Colon (tissue), 2 donors: ENCODE measurements around the gene CERS6.

Experiments
- FAIRE-seq: peaks from 2 replicates; lab custom pipeline; 2012; peaks lifted over from hg19 to GRCh38; lab: Jason Lieb, UNC
- donor health status: control.
- donor health status: control.

CERS6 gene

DNA sequence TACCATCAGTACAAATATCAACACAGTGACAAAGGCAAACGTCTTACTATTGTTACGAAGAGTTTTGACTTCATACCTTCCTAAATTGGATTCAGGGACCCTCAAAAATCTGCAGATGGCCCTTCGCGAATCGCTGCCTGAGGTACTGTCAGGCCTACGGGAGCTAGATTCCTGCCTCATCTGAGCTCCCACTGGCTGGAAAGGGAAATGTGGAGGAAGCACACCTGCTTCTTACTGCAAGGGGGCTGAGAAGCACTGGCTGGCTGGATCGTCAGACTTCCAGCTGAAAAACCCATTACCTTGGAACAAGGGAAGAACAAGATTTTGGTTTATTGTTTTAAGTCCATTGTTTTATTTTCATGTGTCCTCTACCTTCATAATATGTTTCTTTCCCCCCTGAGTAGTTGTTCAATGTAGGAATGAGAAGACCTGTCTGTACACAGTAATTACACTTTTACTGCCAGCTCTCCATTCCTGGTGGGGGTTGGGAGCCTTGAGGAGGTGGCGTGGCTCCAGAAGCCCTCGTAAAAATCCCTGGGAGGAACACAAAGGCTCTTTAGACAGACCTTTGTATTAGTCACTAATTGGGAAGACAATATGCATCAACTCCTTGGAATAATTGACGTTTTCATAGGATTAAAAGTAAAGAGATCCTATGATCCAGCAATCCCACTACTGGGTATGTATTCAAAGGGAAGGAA is 222.2 kb downstream of the CERS6 start:
- FAIRE-seq = no peak

DNA sequence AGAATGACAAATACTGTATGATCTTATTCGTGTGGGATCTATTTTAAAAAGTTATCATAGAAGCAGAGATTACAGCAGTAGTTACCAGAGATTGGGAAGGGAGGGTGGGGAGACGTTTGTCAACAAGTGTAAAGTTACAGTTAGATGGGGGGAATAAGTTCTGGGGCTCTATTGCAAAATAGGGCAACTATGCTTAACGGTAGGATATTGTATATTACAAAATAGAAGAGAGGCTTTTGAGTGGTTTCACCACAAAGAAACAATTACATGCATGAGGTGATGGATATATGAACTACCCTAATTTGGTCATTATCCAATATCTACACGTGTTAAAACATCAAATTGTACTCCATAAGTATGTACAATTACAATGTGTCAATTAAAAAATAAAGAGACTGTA is 223.0 kb downstream of the CERS6 start:
- FAIRE-seq = no peak

DNA sequence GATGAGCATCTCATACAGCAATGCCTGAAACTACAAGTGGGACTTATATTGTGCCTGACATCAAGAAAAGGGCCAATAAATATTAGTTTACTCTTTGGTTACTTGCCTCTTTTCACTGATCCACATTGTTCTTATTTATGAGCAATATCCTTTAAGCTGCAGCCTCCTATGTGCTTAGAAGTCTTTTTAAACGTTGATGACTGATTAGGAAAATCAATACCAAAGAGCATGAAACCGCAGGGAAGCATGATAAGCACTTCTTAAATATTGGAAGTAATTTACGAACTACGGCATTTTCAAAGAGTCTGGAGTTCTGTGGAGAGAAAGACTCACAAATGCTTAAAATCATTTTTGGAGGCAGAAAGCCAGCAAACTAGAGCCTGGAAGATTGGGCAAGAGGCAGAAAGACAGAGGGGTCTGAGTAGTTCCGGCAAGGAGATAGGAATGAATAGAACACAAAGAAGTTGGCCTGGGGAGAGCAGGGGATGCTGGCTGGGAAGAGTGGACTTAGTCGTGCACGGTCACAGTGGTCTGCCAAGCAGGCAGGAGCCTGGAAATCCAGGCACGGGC is 223.8 kb downstream of the CERS6 start:
- no peak for FAIRE-seq

DNA sequence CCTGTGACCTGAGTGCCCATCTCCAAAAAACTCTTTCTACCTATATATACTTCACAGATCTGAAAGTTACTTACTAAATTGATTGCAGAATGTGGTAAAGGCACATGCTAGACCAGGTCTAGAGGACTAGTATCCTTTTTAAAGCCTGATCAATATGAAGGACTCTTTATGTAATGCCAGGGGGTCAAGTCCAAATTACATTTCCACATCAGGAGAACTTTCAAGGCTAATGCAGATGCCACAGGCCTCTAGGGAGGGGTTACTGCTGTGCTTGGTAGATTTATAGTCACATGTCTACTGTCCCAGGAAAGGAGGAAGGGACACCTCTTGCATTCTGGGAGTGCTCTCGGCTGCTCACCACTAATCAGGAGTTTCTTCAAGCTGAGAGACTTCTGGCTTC is 227.9 kb downstream of the CERS6 start:
- FAIRE-seq = no peak

DNA sequence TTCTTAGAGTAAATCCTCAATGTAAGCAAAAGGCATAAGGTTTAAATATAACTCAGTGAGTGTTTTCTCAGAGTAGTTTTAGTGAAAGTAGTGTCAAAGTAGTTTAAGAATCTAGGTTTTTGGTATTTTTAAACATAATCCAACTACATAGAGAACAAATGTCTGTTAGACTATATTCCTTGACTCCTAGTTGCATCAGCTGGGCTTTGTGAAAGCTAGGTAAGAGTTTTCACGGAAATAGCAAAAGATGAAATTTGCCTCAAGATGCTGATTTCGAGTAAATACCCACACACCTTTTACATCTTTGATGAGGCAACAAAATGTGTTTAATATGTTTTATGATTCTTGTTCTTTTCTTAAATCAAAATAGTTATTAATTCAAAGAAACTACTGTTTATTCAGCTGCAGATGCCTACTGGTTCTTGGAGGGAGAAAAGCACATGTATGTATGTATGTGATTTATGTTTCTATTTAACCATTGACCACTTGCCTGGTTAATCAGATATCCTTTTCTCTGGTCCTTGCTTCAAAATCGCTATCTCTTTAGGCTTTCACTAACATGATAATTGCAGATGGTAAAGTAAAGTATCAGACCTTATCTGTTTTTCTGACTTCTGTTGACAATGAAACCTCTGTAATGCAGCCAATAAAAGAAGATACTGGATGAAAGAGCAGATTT is 229.0 kb downstream of the CERS6 start:
- FAIRE-seq = no peak

DNA sequence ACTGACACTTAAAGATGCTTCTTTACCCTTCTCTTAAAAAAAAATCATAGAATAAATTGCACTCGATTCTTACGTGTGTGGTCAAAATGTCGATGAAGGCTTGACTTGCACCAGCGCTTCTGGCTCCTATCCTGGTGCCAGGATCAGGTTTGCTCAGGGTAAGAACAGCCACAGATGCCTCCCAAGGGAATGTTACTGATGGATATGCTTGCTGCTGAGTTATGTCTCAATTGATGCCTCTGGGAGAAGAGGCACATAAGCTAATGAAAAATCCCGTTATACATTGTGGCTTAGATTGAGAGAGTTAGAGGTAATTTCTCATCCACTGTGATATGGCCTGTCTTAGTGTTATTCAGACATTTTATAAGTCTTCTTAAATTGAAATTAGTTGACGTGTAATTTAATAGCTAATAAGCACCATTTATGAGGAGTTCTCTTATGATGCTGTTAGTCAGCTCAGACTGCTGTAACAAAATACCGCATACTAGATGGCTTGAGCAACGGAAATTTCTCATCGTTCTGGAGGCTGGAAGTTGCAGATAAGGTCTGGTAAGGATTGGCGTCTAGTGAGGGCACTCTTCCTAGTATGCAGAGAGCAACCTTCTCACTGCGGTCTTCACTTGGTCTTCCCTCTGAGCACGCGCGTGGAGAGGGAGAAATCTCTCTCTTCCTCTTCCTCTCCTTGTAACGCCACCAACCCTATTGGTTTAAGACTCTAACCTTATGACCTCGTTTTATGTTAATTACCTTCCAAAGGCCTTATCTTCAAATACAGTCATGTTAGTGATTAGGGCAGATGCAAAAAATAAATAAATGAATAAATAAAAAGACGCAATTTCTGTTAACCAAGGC is 229.8 kb downstream of the CERS6 start:
- FAIRE-seq = no peak

DNA sequence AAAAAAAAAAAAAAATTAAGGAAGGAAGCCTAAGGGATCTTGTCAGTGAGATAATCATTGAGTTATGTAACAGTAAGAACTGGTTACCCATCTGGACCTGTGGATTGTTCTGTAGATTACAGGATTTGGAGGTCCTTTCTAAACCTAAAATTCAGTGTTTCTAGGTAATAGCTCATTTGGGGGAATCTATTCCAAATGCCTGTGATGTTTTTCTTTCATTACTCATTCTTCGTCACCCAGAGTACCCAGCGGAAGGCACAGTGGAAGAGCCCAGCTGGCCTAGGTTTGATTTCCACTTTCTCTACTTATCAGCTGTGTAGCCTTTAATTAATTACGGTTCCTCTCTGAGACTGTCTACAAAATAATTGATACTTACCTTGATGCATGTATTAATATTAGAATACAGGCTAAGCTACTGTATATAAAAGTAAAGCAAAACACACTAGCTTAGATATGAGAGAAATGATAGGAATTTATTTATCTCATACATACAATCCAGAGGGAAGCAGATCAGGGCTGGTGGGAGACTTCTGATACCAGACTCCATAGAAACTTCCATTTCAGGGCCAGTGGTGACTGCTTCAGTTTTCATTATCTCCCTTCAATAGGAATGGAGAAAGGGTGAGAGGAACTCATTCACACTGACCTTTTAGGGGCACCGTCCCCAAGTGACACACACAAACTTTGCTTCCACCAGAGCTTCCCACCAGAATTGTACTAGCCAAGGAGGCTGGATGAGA is 230.6 kb downstream of the CERS6 start:
- FAIRE-seq = no peak

DNA sequence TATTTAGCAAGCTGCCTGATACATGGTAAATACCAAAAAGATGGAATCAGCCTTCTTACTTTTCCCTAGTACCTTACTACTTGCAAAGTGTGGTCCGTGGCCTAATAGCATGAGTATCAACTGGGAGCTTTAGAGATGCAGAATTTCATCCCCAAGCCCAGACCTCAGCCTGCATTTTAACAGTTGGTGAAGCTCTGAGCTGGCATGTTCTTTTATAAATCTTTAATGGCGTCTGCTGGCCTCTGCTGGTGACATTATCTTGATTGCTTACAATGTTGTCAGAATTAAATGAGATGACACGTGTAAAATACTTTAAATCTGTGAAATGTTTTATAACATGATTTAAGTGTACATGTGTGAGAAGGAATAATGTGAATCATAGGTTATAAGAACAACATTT is 231.2 kb downstream of the CERS6 start:
- no peak for FAIRE-seq

DNA sequence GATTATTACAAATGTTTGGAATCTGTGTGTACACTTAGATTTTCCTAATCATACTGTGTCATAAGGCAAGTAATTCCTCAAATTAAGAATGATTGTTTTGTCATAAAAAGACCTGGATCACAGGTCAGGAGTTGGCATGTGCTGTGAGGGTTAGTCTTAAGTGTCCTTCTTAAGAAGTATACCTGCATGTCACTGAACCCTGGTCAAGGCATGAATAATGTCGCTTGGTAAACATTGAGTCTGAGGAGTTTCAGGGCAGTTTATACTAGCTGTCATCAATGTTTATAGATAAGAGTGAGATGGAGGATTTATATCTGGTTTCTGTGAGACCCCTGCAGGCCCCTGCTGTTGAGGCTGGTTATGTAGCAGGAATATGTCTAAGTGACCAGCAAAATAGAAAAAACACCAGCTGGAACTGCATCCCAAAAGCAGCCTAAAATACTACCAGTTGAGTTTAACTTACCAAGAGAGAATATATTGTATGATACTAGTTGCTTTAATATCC is 234.4 kb downstream of the CERS6 start:
- no peak for FAIRE-seq

DNA sequence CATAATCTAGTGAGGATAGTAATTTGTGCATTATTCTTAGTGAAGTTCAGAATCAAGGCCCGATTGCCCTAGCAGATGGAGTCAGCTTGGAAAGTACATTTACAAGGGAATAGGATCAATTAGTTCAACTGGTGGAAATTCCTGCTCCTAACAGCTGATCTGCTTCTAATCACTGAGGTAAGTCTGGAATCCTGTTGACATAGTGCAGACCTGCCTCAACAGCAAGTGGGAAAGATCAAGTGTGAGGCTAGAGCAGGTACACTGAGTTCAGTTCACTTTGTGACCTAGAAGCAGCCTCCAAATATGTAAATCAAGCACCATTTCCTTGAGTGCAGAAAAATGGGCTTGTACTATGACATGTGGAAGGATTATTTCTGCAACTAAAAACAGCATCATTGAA is 235.1 kb downstream of the CERS6 start:
- FAIRE-seq = no peak

DNA sequence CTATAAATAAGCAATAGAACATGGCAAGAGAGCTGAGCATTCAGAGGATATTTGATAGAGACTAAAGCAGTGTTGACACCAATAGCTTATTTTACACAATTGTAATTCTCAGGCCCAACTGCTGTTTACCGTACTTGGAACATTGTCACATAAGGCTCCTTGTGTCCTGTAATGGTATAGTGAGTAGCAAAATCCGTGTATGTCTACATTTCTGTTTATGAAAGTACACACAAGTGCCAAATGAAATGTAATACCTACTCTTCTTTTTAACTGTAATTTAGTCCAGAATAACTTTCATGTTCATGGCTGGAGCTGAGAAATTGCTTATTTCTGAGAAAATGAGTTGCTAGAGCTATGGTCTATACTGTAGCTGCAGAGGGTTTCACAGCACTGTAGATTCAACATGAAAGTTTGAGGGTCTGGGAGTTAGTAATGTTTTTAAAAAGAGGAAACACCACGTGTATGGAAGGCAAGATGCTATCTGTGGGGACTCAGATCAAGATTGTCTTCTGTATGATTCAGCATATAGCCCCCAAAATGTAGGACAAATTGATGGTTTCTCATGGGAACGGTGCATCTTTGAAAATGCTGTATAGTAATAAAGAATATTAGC is 236.2 kb downstream of the CERS6 start:
- no peak for FAIRE-seq

DNA sequence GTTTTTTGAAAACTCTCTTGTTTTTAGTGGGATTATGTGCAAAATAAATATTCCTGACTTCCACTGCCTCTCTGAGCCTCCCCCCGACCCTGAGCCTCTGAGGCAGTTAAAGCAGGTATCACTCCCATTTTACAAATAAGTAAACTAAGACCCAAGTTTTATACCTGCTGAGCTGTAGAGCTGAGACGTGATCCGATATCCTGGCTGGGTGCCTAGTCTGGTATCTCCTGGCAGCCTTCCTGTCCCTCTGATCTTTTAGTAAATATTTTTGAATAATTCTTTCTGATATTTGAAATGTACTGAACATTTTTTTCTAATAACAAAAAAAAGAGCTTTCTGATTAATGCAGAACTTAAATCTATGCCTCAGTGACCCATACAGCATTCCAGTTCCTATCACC is 238.1 kb downstream of the CERS6 start:
- FAIRE-seq = no peak

DNA sequence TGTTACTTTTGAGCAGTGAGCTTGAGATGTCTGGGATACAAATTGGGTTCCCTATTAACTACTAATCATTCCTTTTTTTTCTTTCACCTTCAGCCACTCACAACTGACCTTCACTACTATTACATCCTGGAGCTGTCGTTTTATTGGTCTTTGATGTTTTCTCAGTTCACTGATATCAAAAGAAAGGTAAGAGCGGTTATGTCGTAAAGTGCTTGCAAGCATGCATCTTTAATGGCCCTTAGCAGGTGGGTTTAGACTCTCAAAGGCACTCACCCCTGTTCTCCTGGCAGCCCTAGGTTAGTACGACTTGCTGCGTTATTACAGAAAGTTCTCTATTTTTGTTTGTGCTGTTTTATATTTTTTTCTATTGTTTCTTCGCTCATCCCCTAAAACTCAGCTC is 238.8 kb downstream of the CERS6 start:
- no peak for FAIRE-seq

DNA sequence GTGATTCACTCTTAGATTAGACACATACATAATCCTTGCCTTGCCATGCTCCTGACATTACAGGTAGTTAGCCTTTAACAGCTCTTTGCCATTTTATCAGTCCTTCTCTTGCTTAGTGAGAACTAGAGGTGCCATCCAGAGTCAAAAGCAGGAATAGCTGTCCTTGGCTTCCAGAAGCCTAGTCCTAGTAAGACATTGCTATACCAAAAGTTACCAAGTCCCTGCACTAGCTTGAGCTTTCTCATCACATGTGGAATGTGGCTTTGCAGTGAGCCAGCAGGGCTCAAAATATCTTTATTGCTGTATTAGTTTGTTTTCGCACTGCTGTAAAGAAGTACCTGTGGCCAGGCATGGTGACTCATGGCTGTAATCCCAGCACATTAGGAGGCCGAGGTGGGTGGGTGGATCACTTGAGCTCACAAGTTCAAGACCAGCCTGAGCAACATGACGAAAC is 241.6 kb downstream of the CERS6 start:
- no peak for FAIRE-seq

DNA sequence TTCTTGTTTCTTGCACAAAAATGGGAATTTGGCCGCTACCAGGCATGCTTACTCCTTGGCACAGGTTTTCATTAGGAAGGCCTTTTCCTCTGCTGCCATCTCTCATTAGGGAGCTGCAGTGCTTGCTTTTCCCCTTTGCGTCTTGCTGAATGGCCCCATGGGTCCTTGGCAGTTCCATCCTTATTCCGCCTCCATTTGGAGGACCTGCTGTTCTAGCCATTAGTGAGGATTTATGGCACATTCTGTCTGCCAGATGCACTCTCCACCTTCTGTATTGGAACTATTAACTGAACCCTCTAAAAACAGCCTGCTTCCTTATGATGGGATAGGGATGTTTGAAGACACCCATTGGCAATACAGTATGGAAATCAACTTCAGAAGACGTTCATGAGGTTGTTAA is 242.9 kb downstream of the CERS6 start:
- no peak for FAIRE-seq

DNA sequence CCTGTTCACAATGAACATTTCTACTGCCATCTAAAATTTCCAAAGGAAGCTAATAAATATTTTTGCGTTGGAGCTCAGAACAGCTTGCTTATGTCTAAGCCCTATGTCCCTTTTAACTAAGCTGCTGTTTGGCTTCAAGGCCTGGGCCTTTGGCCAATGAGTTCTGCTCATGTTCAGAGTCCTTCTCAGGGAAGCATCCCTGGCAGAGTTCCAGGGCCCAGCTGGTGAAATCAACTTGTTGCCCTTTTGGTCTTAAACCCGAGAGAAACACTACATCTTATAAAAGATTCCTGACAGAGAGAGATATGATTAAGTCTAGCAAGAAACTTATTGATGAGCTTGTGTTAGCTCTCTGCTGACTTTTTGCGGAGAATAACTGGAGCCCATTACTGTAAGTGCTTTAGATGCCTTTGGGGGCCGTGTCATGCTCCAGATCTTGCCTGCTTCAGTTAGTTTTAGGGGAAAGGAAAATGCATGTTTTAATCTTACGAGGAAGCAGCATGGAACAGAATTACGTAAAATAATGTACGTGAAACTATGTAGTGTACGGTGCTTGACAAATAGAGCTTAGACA is 243.9 kb downstream of the CERS6 start:
- FAIRE-seq = no peak

DNA sequence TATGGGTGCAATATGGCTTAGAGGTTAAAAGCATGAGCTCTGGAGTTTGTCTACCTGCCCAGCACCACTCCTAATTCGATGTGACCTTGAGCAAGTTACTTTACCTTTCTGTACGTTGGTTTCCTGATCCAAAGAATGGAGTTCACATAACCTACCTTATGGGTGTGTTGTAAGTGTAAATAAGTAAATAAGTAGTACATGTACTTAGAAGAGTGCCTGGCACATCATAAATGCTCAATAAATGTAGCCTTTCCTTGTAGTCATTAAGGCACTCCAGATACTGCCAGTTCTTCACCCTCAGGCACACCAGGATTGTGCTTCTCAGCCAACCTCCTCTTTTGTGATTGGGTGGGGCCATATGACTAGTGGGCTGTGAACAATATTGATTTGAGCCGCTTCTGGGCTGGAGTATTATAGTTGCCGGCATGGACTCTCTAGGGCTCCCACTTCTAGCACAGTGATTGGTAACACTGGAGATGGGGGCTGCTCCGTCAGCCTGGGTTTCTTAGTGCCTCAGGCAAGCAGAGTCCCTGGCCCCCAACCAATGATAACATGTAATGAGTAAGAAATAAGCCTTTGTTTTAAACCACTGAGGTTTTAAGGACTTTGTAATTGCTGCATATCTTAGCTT is 244.7 kb downstream of the CERS6 start:
- FAIRE-seq = no peak

DNA sequence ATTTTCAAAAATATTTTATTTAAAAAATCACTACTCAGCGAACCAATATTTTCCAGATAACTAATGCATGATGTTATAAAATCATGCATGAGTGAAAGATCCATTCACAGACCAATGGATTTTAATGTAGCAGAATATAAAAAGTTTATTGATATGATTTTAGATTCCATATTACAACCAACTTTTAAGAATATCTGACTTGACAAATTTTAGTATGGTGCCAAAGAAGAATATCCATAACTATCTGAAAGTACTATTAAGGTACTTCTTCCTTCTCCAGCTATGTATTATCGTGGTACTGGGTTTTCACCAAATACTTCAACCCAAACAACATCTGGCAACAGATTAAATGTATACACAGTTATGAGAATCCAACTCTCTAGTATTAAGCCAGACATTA is 246.5 kb downstream of the CERS6 start:
- FAIRE-seq = no peak

DNA sequence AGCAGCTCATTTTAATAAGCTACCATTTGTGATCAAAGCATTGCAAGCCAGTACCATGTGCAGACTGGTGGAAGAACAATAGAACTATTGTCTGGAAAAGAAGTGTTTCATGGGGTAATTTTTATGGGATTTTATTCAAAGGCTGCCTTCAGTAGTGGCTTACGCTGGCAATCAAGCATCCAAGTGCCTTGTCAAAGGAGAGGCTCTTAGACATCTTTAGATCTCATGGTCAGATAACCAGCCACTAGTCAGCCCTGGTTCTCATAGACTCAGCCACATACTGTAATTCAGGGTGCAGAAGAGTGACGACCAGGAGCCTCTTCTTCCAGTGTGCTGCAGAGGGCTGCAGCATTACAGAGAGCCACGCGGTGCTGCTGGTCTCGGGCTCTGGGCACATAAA is 247.9 kb downstream of the CERS6 start:
- no peak for FAIRE-seq
